Measurements from ENCODE around the gene WWOX. TPM values are rescaled to one million over a fixed set of nuclear protein-coding genes. Genes with fewer than 3 reads are reported as not detected.

WWOX gene
- total and polyA plus RNA-seq, 2 donors: 15.3 to 28.4 TPM

- Histone ChIP-seq H3K27ac (ENCODE audit: low read depth) (no peak overlapping the region), H3K36me3 (ENCODE audit: insufficient read depth) (no peaks in the 10 kb centered on the region), H3K4me3 (ENCODE audit: low read depth, low read length) (no peak overlapping the region), H3K4me1 (ENCODE audit: insufficient read depth) (no peaks in the 10 kb centered on the region)
- DNase-seq (ENCODE audit: extremely low spot score): no peak
- WGBS: 96% methylated on average over 4 of the region's 4 CpGs
Observed at GRCh38 chr16:78900966-78901365, 801.5 kb downstream of the WWOX start.

DNA sequence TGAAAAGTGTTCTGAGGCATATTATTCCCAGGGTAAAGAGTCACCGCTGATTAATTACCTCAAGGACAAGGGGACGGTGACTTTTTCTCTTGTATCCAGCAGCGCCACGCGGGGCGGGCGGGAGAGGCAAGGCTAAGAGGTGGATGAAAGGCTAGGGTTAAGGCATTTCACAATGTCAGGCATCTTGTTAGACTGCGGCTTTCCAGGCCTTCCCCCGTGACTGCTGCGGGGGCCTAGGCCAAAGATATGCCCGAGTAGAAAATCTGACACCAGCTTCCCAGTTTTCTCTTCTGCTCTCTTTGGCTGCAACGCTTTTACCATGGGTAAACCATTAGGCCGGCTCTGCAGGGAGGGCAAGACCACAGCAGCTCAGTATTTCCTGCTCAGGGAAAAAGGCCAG lies 802.9 kb downstream of the WWOX start:
- 92% methylated on average over 13 of the region's 13 CpGs for WGBS
- Histone ChIP-seq H3K4me3 (ENCODE audit: low read depth, low read length) (no peak overlapping the region), H3K27ac (ENCODE audit: low read depth) (no peak overlapping the region), H3K4me1 (ENCODE audit: insufficient read depth) (no peaks in the 10 kb centered on the region), H3K36me3 (ENCODE audit: insufficient read depth) (no peaks in the 10 kb centered on the region)
- DNase-seq (ENCODE audit: extremely low spot score): no peak

- no peak overlapping the region for H3K4me3 ChIP-seq (ENCODE audit: low read depth, low read length)
- 83% methylated on average over 4 of the region's 4 CpGs for WGBS
- no peak overlapping the region for H3K27ac ChIP-seq (ENCODE audit: low read depth)
- H3K4me1 ChIP-seq (ENCODE audit: insufficient read depth): no peaks in the 10 kb centered on the region
- H3K36me3 ChIP-seq (ENCODE audit: insufficient read depth): no peaks in the 10 kb centered on the region
- no peak for DNase-seq (ENCODE audit: extremely low spot score)
Observed at GRCh38 chr16:78903237-78903636, 803.8 kb downstream of the WWOX start.

DNA sequence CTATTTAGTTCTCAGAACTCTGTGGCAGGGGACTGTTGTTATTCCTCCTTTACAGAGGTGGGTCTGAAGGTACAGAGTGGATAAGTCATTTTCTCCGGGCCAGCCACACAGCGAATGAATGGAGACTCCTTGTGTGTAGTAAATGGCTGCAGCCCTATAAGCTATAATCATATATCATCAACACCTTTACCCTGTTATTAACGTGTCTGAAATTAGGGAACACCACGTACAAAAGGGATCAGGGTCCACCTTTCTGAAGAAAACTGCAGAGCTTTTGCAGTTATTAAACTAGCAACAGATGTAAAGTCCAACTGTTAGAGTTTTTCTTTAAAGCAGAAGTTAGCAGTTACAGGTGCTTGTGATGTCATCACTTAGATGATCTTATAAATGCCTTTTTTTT lies 804.4 kb downstream of the WWOX start:
- 93% methylated on average over 4 of the region's 4 CpGs for WGBS
- no peak overlapping the region for H3K4me3 ChIP-seq (ENCODE audit: low read depth, low read length)
- H3K4me1 ChIP-seq (ENCODE audit: insufficient read depth): no peaks in the 10 kb centered on the region

DNA sequence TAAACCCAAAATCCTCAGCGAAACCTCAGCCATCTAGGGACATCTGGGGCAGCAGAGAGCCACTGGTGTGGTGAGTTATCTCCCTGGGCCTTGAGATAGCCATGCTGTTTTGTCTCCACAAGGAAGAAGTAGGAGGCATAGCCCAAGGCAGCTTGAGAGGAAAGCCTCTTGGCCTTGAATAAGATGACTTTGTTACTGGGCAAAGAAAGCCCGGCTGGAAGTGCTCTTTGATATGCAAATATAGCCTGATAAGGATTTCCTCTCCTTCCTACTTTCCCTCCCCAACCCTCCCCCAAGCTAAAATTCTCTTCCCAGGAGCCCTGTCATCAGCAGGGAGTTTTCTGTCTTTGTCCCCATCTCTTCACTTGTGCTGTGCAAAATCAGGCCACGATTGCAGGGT lies 806.7 kb downstream of the WWOX start:
- Histone ChIP-seq H3K4me3 (ENCODE audit: low read depth, low read length) (no peak overlapping the region), H3K36me3 (ENCODE audit: insufficient read depth) (no peaks in the 10 kb centered on the region), H3K27ac (ENCODE audit: low read depth) (no peak overlapping the region), H3K4me1 (ENCODE audit: insufficient read depth) (no peaks in the 10 kb centered on the region)
- DNase-seq (ENCODE audit: extremely low spot score): no peak
- whole genome bisulfite sequencing: 81% methylated on average over 3 of the region's 3 CpGs

More for the DNA sequence above, 804.4 kb downstream of the WWOX start:
- H3K27ac ChIP-seq (ENCODE audit: low read depth): no peak overlapping the region
- no peak for DNase-seq (ENCODE audit: extremely low spot score)
- H3K36me3 ChIP-seq (ENCODE audit: insufficient read depth): no peaks in the 10 kb centered on the region

DNA sequence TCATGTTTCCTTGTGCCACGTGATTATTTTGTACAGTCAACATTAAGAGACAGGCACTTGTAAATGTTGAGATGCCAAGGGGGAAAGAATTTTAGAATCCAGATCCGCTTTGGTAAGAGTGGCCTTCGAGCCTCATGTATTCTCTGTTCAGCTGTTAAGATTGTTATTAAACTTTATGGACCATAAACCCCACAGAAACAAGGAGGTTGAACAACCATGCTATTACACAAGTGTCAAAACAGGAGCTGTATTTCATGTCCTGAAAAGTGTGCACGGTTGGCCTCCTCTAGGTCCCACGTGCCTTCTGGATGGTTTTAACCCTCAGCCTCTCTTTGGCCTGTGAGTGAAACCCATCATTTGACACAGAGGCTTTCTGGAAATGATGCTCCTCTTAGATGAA lies 809.8 kb downstream of the WWOX start:
- H3K4me1 ChIP-seq (ENCODE audit: insufficient read depth): no peaks in the 10 kb centered on the region
- no peaks in the 10 kb centered on the region for H3K36me3 ChIP-seq (ENCODE audit: insufficient read depth)
- H3K4me3 ChIP-seq (ENCODE audit: low read depth, low read length): no peak overlapping the region
- 79% methylated on average over 5 of the region's 5 CpGs for WGBS
- no peak overlapping the region for H3K27ac ChIP-seq (ENCODE audit: low read depth)
- DNase-seq (ENCODE audit: extremely low spot score): no peak

- no peak for DNase-seq (ENCODE audit: extremely low spot score)
- Histone ChIP-seq H3K4me1 (ENCODE audit: insufficient read depth) (no peaks in the 10 kb centered on the region), H3K27ac (ENCODE audit: low read depth) (no peak overlapping the region), H3K4me3 (ENCODE audit: low read depth, low read length) (no peak overlapping the region), H3K36me3 (ENCODE audit: insufficient read depth) (no peaks in the 10 kb centered on the region)
- WGBS: 47% methylated on average over 9 of the region's 9 CpGs
Observed at GRCh38 chr16:78915811-78916345, 816.4 kb downstream of the WWOX start.

DNA sequence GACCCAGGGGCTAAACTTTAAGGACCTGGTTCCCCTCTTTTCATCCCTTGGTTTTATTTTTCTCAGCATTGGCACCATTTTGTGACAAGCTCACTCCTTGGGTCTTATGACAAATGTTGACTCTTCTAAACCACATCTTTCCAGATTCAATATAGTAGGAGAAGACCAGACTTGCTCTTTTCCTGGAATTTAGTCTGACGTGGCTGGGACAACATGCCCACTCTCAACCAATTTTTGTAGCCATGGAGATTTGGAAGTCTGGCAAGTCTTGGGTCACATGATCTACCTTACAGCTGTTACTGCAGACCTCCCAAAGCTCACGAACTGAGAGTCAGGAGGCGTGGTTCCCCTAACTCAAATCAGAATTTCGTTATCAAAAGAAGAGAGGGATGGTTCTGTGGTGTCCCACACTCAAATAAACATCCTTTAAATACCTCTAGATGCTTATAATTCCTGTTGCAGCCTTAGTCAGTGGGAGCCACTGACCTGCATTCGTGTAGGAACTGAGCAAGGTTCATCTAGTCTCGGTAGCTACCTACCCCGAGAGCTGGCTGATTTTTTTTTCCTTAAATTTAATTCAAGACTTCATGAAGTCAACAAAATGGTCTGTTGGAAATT lies 817.6 kb downstream of the WWOX start:
- Histone ChIP-seq H3K4me3 (ENCODE audit: low read depth, low read length) (no peak overlapping the region), H3K36me3 (ENCODE audit: insufficient read depth) (no peaks in the 10 kb centered on the region), H3K4me1 (ENCODE audit: insufficient read depth) (no peaks in the 10 kb centered on the region), H3K27ac (ENCODE audit: low read depth) (no peak overlapping the region)
- no peak for DNase-seq (ENCODE audit: extremely low spot score)
- WGBS: 83% methylated on average over 7 of the region's 7 CpGs

DNA sequence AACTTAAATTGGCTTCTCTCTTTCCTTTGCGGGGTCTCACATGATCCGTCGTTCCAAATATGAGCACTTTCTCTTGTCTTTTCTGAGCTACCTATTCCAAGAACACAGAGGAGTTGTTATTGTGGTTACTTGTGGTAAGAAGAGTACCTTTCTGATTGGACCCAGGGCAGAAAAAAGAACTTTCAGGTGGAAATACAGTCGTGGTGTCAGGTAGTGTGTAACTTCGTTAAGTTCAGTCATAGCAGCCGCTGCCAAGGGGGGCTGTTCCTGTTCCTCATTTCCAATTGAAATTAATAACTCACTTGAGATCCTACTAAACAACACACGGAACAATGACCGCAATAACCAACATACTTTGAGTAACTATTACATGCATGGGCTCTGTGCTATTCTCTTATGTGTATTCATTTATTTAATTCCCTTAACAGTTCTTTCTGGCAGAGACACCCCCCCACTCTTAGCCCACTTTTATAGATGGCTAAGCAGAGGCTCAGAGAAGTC lies 819.4 kb downstream of the WWOX start:
- H3K4me1 ChIP-seq (ENCODE audit: insufficient read depth): no peaks in the 10 kb centered on the region
- H3K27ac ChIP-seq (ENCODE audit: low read depth): no peak overlapping the region
- WGBS: 91% methylated on average over 8 of the region's 8 CpGs
- H3K36me3 ChIP-seq (ENCODE audit: insufficient read depth): no peaks in the 10 kb centered on the region
- DNase-seq (ENCODE audit: extremely low spot score): no peak
- no peak overlapping the region for H3K4me3 ChIP-seq (ENCODE audit: low read depth, low read length)

GRCh38 chr16:78919852-78920251 lies 820.4 kb downstream of the WWOX start:
- H3K4me3 ChIP-seq (ENCODE audit: low read depth, low read length): no peak overlapping the region
- WGBS: 90% methylated on average over 8 of the region's 8 CpGs
- no peak for DNase-seq (ENCODE audit: extremely low spot score)
- H3K27ac ChIP-seq (ENCODE audit: low read depth): no peak overlapping the region
- no peaks in the 10 kb centered on the region for H3K4me1 ChIP-seq (ENCODE audit: insufficient read depth)
- H3K36me3 ChIP-seq (ENCODE audit: insufficient read depth): no peaks in the 10 kb centered on the region

DNA sequence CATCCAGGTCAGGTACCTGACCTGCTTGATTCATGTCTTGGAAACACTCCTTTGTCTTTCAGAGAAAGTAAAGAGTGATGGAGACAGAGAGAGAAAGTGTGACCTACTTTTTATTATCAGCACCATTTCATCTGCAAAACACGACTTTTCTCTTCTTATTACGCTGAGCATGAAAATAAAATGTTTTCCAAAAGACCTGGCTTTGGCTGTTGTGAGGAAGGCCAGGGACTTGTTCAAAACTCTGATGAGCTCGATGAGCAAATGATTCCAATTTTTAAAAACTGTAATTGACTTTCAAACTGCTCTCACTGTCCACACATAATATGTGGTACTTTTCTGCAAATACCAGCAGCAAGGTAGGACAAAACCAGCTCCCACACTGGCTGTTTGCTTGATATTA lies 821.2 kb downstream of the WWOX start:
- no peak overlapping the region for H3K27ac ChIP-seq (ENCODE audit: low read depth)
- no peak overlapping the region for H3K4me3 ChIP-seq (ENCODE audit: low read depth, low read length)

GRCh38 chr16:78925083-78925767 lies 825.8 kb downstream of the WWOX start:
- no peak for DNase-seq (ENCODE audit: extremely low spot score)
- WGBS: 78% methylated on average over 8 of the region's 8 CpGs
- no peak overlapping the region for H3K27ac ChIP-seq (ENCODE audit: low read depth)
- no peaks in the 10 kb centered on the region for H3K36me3 ChIP-seq (ENCODE audit: insufficient read depth)
- H3K4me3 ChIP-seq (ENCODE audit: low read depth, low read length): no peak overlapping the region
- no peaks in the 10 kb centered on the region for H3K4me1 ChIP-seq (ENCODE audit: insufficient read depth)

More for the DNA sequence above, 821.2 kb downstream of the WWOX start:
- 68% methylated on average over 3 of the region's 3 CpGs for WGBS
- H3K4me1 ChIP-seq (ENCODE audit: insufficient read depth): no peaks in the 10 kb centered on the region
- DNase-seq (ENCODE audit: extremely low spot score): no peak
- H3K36me3 ChIP-seq (ENCODE audit: insufficient read depth): no peaks in the 10 kb centered on the region

- DNase-seq (ENCODE audit: extremely low spot score): no peak
- WGBS: 97% methylated on average over 5 of the region's 5 CpGs
- Histone ChIP-seq H3K4me1 (ENCODE audit: insufficient read depth) (no peaks in the 10 kb centered on the region), H3K4me3 (ENCODE audit: low read depth, low read length) (no peak overlapping the region), H3K36me3 (ENCODE audit: insufficient read depth) (no peaks in the 10 kb centered on the region), H3K27ac (ENCODE audit: low read depth) (no peak overlapping the region)
Observed at GRCh38 chr16:78926723-78927210, 827.3 kb downstream of the WWOX start.

- WGBS: 54% methylated on average over 4 of the region's 4 CpGs
- Histone ChIP-seq H3K27ac (ENCODE audit: low read depth) (no peak overlapping the region), H3K36me3 (ENCODE audit: insufficient read depth) (no peaks in the 10 kb centered on the region), H3K4me1 (ENCODE audit: insufficient read depth) (no peaks in the 10 kb centered on the region), H3K4me3 (ENCODE audit: low read depth, low read length) (no peak overlapping the region)
- no peak for DNase-seq (ENCODE audit: extremely low spot score)
Observed at GRCh38 chr16:78927766-78928165, 828.3 kb downstream of the WWOX start.

Measured in urinary bladder (tissue), 4 donors.